IMR-90 (cell line): ENCODE results near the gene CSK. TPM values are rescaled to one million over a fixed set of nuclear protein-coding genes. Genes with fewer than 3 reads are reported as not detected.

Experiments used
- microRNA-seq, 2 experiments: library from miRNA; stranded (forward) in 1 of 2; unstranded in 1 of 2; fragments of 10-50 nt in 1 of 2; fragments of <30 nt in 1 of 2; gene quantifications in 1 of 2; microRNA quantifications in 1 of 2; one replicate each; pipeline versions ENCODE3 to v1.1.0; 2013 to 2020; ENCODE audit not compliant: insufficient read depth in 1 of 2, insufficient read length in 1 of 2, unreplicated experiment in 1 of 2
- polyA plus RNA-seq, 3 experiments: library from polyadenylated mRNA; depleted of rRNA; stranded (reverse); fragments of >200 nt; gene quantifications; 2 replicates each; pipeline ENCODE4 v1.2.3, GENCODE V29; 2012; ENCODE audit warnings: low replicate concordance in 1 of 3
- small RNA-seq, 5 experiments: library from RNA; depleted of rRNA; stranded (forward); fragments of <200 nt; gene quantifications; one replicate each; pipeline ENCODE3, GENCODE V24; 2012
- total RNA-seq: library from RNA; depleted of rRNA; stranded (reverse); fragments of >200 nt; gene quantifications from 2 replicates; pipeline ENCODE4 v1.2.3, GENCODE V29; 2012; rRNA removed

Gene CSK
- total and polyA plus RNA-seq, 2 of the 4 experiments (the other 2 are of a cell fraction): 10.8 to 54.0 TPM

Small RNA genes lying within 50 kb of the gene (microRNA-seq; reads per million reads assigned to microRNA genes)
- gene CPLX3 (ENCODE audit: insufficient read depth, insufficient read length) (not detected), gene MIR4513 (ENCODE audit: insufficient read depth in 1 of 2, insufficient read length in 1 of 2, unreplicated experiment in 1 of 2) (0 reads per million in 2 experiments), gene MIR6882 (ENCODE audit: insufficient read depth in 1 of 2, insufficient read length in 1 of 2, unreplicated experiment in 1 of 2) (1.0 to 1.5 reads per million in 2 experiments)

Small RNA genes lying within 50 kb of the gene (small RNA-seq; reads per million reads assigned to genes)
- gene CPLX3 (0 reads per million in 5 experiments), gene MIR4513 (0 reads per million in 5 experiments), gene MIR6882 (0 to 6.1 (median 0.73) reads per million in 5 experiments)

Other genes starting within 250 kb of the CSK start
- gene ARID3B, start 240.9 kb upstream of the CSK start, total RNA-seq: 2.5 TPM in 2 replicates
- gene ARID3B, start 240.9 kb upstream of the CSK start, polyA plus RNA-seq (2012; rRNA removed): 5.0 and 5.9 TPM in 2 replicates
- gene CLK3, start 166.2 kb upstream of the CSK start, total RNA-seq: 114 and 117 TPM in 2 replicates
- 77.0 and 84.7 TPM in 2 replicates for gene CLK3, start 166.2 kb upstream of the CSK start, polyA plus RNA-seq (2012; rRNA removed)
- gene EDC3, start 86.1 kb upstream of the CSK start, total RNA-seq: 16.7 and 16.8 TPM in 2 replicates
- gene EDC3, start 86.1 kb upstream of the CSK start, polyA plus RNA-seq (2012; rRNA removed): 36.7 and 38.0 TPM in 2 replicates
- gene CYP1A1, start 56.6 kb upstream of the CSK start, total RNA-seq: under 0.01 TPM in 2 replicates
- gene CYP1A1, start 56.6 kb upstream of the CSK start, polyA plus RNA-seq (2012; rRNA removed): 0.03 and 0.04 TPM in 2 replicates
- gene CYP1A2, start 33.2 kb upstream of the CSK start, total RNA-seq: not detected in 2 replicates
- gene CYP1A2, start 33.2 kb upstream of the CSK start, polyA plus RNA-seq (2012; rRNA removed): not detected in 2 replicates
- not detected in 2 replicates for gene LMAN1L, start 30.8 kb downstream of the CSK start, total RNA-seq
- gene LMAN1L, start 30.8 kb downstream of the CSK start, polyA plus RNA-seq (2012; rRNA removed): not detected in 2 replicates
- gene CPLX3, start 44.5 kb downstream of the CSK start, total RNA-seq: not detected in 2 replicates
- not detected in 2 replicates for gene CPLX3, start 44.5 kb downstream of the CSK start, polyA plus RNA-seq (2012; rRNA removed)
- gene ULK3, start 61.1 kb downstream of the CSK start, total RNA-seq: 8.6 and 11.8 TPM in 2 replicates
- gene ULK3, start 61.1 kb downstream of the CSK start, polyA plus RNA-seq (2012; rRNA removed): 22.7 and 24.7 TPM in 2 replicates
- 23.3 and 25.8 TPM in 2 replicates for gene SCAMP2, start 91.3 kb downstream of the CSK start, total RNA-seq
- 108 and 111 TPM in 2 replicates for gene SCAMP2, start 91.3 kb downstream of the CSK start, polyA plus RNA-seq (2012; rRNA removed)
- 61.4 and 91.8 TPM in 2 replicates for gene MPI, start 108.0 kb downstream of the CSK start, total RNA-seq
- 80.1 and 81.1 TPM in 2 replicates for gene MPI, start 108.0 kb downstream of the CSK start, polyA plus RNA-seq (2012; rRNA removed)
- gene FAM219B, start 124.8 kb downstream of the CSK start, total RNA-seq: 20.3 and 24.9 TPM in 2 replicates
- 40.8 and 48.7 TPM in 2 replicates for gene FAM219B, start 124.8 kb downstream of the CSK start, polyA plus RNA-seq (2012; rRNA removed)
- gene COX5A, start 156.0 kb downstream of the CSK start, total RNA-seq: 24.7 and 39.8 TPM in 2 replicates
- gene COX5A, start 156.0 kb downstream of the CSK start, polyA plus RNA-seq (2012; rRNA removed): 135 and 141 TPM in 2 replicates
- under 0.01 and 0.18 TPM in 2 replicates for gene RPP25, start 174.7 kb downstream of the CSK start, total RNA-seq
- 0.36 and 0.38 TPM in 2 replicates for gene RPP25, start 174.7 kb downstream of the CSK start, polyA plus RNA-seq (2012; rRNA removed)
- gene SCAMP5, start 213.5 kb downstream of the CSK start, total RNA-seq: 0.36 and 0.56 TPM in 2 replicates
- 1.6 and 1.7 TPM in 2 replicates for gene SCAMP5, start 213.5 kb downstream of the CSK start, polyA plus RNA-seq (2012; rRNA removed)
- 5.6 and 13.3 TPM in 2 replicates for gene PPCDC, start 241.5 kb downstream of the CSK start, total RNA-seq
- gene PPCDC, start 241.5 kb downstream of the CSK start, polyA plus RNA-seq (2012; rRNA removed): 16.3 and 17.1 TPM in 2 replicates